Astrocyte (in vitro differentiated cells and primary cell): ENCODE measurements around the gene MLST8. TPM values are rescaled to one million over a fixed set of nuclear protein-coding genes. Genes with fewer than 3 reads are reported as not detected.

Experiments
- DNase-seq: peaks from one replicate; pipeline ENCODE4 v3.0.0-alpha.2; 2010; ENCODE audit warnings: low read depth
- FAIRE-seq: peaks from 2 replicates; lab custom pipeline; 2011; peaks lifted over from hg19 to GRCh38; lab: Jason Lieb, UNC
- H2AFZ ChIP-seq: 2 replicates; pipeline ENCODE4 v1.6.0; 2012; ENCODE audit warnings: low read depth, low read length, inconsistent platforms
- H3K27ac ChIP-seq: 2 replicates; pipeline ENCODE4 v1.5.1; 2011; ENCODE audit warnings: low read depth, low read length, inconsistent platforms
- H3K27me3 ChIP-seq: 2 replicates; pipeline ENCODE4 v1.6.0; 2011; ENCODE audit warnings: low read length, inconsistent platforms; ENCODE audit not compliant: insufficient read depth
- H3K36me3 ChIP-seq: 2 replicates; pipeline ENCODE4 v1.5.1; 2011; ENCODE audit warnings: low read length, inconsistent platforms; ENCODE audit not compliant: insufficient read depth
- H3K4me1 ChIP-seq: 2 replicates; pipeline ENCODE4 v1.5.1; 2011; ENCODE audit warnings: low read length, inconsistent platforms; ENCODE audit not compliant: insufficient read depth
- H3K4me2 ChIP-seq: 2 replicates; pipeline ENCODE4 v1.6.0; 2012; ENCODE audit warnings: low read length, inconsistent platforms
- H3K4me3 ChIP-seq: 2 replicates; pipeline ENCODE4 v1.5.1; 2011; ENCODE audit warnings: low read depth, mild to moderate bottlenecking, low read length, inconsistent platforms; ENCODE audit not compliant: insufficient read depth
- H3K79me2 ChIP-seq: 2 replicates; pipeline ENCODE4 v1.6.0; 2012; ENCODE audit warnings: mild to moderate bottlenecking, low read length, inconsistent platforms; ENCODE audit not compliant: insufficient read depth
- H3K9ac ChIP-seq: 2 replicates; pipeline ENCODE4 v1.6.0; 2012; ENCODE audit warnings: mild to moderate bottlenecking, low read length, inconsistent platforms
- H3K9me3 ChIP-seq: 2 replicates; pipeline ENCODE4 v1.5.1; 2012; ENCODE audit warnings: low read depth, mild to moderate bottlenecking, low read length, inconsistent platforms; ENCODE audit not compliant: insufficient read depth
- H4K20me1 ChIP-seq: 2 replicates; pipeline ENCODE4 v1.6.0; 2012; ENCODE audit warnings: low read length, inconsistent platforms; ENCODE audit not compliant: insufficient read depth
- H3K27ac Mint-ChIP-seq: one replicate; pipeline ENCODE4 v1.8.0; 2021; ENCODE audit warnings: mild to moderate bottlenecking, mixed read lengths; ENCODE audit not compliant: unreplicated experiment
- H3K27me3 Mint-ChIP-seq: one replicate; pipeline ENCODE4 v1.8.0; 2021; ENCODE audit warnings: low read depth, mixed read lengths; ENCODE audit not compliant: unreplicated experiment
- H3K36me3 Mint-ChIP-seq: one replicate; pipeline ENCODE4 v1.8.0; 2021; ENCODE audit warnings: low read depth, mixed read lengths; ENCODE audit not compliant: unreplicated experiment
- H3K4me1 Mint-ChIP-seq: one replicate; pipeline ENCODE4 v1.8.0; 2021; ENCODE audit warnings: low read depth, mixed read lengths; ENCODE audit not compliant: unreplicated experiment
- H3K4me3 Mint-ChIP-seq: one replicate; pipeline ENCODE4 v1.8.0; 2021; ENCODE audit warnings: mild to moderate bottlenecking, moderate library complexity, mixed read lengths; ENCODE audit not compliant: unreplicated experiment
- H3K9me3 Mint-ChIP-seq: one replicate; pipeline ENCODE4 v1.8.0; 2021; ENCODE audit warnings: mild to moderate bottlenecking, mixed read lengths; ENCODE audit not compliant: unreplicated experiment
- EZH2 ChIP-seq: IDR thresholded peaks from 2 replicates; pipeline ENCODE4 v1.6.1; 2012; ENCODE audit warnings: mild to moderate bottlenecking, low read length, inconsistent platforms; ENCODE audit not compliant: insufficient read depth
- total RNA-seq: library from RNA; stranded (reverse); gene quantifications from 2 replicates; pipeline ENCODE4 v1.2.1, GENCODE V29; 2021
- TF ChIP-seq, protein P1 (sequence below): IDR thresholded peaks from 2 replicates; pipeline ENCODE4 v1.5.1; 2011; ENCODE audit warnings: low read depth, mild to moderate bottlenecking, inconsistent platforms, low read length, moderate library complexity; ENCODE audit not compliant: insufficient read depth

MLST8 gene
- total RNA-seq, 1 donor from 2014 or later, result 34.7 TPM

- Histone ChIP-seq H3K9me3 (no peaks in the 10 kb centered on the region), H3K4me2 (peak overlapping the region; percentile 100), H3K9ac (peak overlapping the region; percentile 96), H4K20me1 (no peaks in the 10 kb centered on the region), H3K79me2 (peaks cover 18% of the 10 kb centered on the region), H3K27me3 (no peaks in the 10 kb centered on the region), H3K4me3 (peak overlapping the region; percentile 81), H3K27ac (peak overlapping the region; percentile 95), H3K4me1 (peaks cover 11% of the 10 kb centered on the region), H2AFZ (peak overlapping the region; percentile 96), H3K36me3 (no peaks in the 10 kb centered on the region)
- no peak overlapping the region for H3K27ac Mint-ChIP-seq
- H3K27me3 Mint-ChIP-seq, result peaks cover 20% of the 10 kb centered on the region
- TF ChIP-seq, protein P1, sequence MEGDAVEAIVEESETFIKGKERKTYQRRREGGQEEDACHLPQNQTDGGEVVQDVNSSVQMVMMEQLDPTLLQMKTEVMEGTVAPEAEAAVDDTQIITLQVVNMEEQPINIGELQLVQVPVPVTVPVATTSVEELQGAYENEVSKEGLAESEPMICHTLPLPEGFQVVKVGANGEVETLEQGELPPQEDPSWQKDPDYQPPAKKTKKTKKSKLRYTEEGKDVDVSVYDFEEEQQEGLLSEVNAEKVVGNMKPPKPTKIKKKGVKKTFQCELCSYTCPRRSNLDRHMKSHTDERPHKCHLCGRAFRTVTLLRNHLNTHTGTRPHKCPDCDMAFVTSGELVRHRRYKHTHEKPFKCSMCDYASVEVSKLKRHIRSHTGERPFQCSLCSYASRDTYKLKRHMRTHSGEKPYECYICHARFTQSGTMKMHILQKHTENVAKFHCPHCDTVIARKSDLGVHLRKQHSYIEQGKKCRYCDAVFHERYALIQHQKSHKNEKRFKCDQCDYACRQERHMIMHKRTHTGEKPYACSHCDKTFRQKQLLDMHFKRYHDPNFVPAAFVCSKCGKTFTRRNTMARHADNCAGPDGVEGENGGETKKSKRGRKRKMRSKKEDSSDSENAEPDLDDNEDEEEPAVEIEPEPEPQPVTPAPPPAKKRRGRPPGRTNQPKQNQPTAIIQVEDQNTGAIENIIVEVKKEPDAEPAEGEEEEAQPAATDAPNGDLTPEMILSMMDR, result no peak
- TF ChIP-seq EZH2, result no peak
- peak overlapping the region; percentile 90 for H3K4me3 Mint-ChIP-seq
- FAIRE-seq (no peak), DNase-seq (no peak)
- peaks cover 4% of the 10 kb centered on the region for H3K36me3 Mint-ChIP-seq
- peaks cover 4% of the 10 kb centered on the region for H3K4me1 Mint-ChIP-seq
- peaks cover 7% of the 10 kb centered on the region for H3K9me3 Mint-ChIP-seq
These were observed 694 bp upstream of the MLST8 start for GRCh38 chr16:2204416-2205103.

DNA sequence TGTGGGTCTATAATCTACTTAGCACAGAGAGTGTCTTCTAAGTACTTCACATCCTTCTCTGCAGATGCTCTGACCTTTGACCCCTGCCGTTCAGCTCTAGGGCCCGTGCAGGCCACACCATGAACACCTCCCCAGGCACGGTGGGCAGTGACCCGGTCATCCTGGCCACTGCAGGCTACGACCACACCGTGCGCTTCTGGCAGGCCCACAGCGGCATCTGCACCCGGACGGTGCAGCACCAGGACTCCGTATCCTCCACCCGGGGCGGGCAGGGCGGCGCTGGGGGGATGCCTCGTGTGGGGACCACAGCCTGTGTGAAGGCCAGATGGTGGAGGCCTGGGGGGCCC, 686 bp downstream of the MLST8 start:
- H2AFZ ChIP-seq, result peak overlapping the region; percentile 96
- H3K27me3 Mint-ChIP-seq, result peaks cover 9% of the 10 kb centered on the region

More for the DNA sequence above, 686 bp downstream of the MLST8 start:
- H3K27ac Mint-ChIP-seq, result peak overlapping the region; percentile 4
- Histone ChIP-seq H3K4me3 (peak overlapping the region; percentile 81), H3K4me2 (peak overlapping the region; percentile 100), H3K79me2 (peaks cover 18% of the 10 kb centered on the region), H3K27ac (peak overlapping the region; percentile 95), H3K27me3 (no peaks in the 10 kb centered on the region), H3K36me3 (no peaks in the 10 kb centered on the region), H3K9me3 (no peaks in the 10 kb centered on the region), H3K4me1 (peaks cover 11% of the 10 kb centered on the region), H4K20me1 (peaks cover 8% of the 10 kb centered on the region), H3K9ac (peak overlapping the region; percentile 96)
- H3K4me3 Mint-ChIP-seq, result peak overlapping the region; percentile 81
- DNase-seq, result no peak
- H3K4me1 Mint-ChIP-seq, result peaks cover 4% of the 10 kb centered on the region
- no peak for FAIRE-seq
- no peak for TF ChIP-seq EZH2
- TF ChIP-seq, protein P1, result no peak
- peaks cover 4% of the 10 kb centered on the region for H3K36me3 Mint-ChIP-seq
- H3K9me3 Mint-ChIP-seq, result peaks cover 7% of the 10 kb centered on the region
